Ovary (tissue), 9 donors: ENCODE data around the gene TEX48. TPM values are rescaled to one million over a fixed set of nuclear protein-coding genes. Genes with fewer than 3 reads are reported as not detected.

ENCODE experiments used
- DNase-seq, 5 donors: peaks; one replicate each; pipeline ENCODE4 v3.0.0-alpha.2; 2019 to 2020
- H3K27ac ChIP-seq, 2 donors: fragments of 200-600 bp; one replicate each; pipeline versions ENCODE4 v1.5.1 to v1.8.0; 2019 to 2022
- H3K27me3 ChIP-seq: fragments of 200-600 bp; one replicate; pipeline ENCODE4 v1.8.0; 2022
- H3K36me3 ChIP-seq: fragments of 200-600 bp; sonication (generic); one replicate; pipeline ENCODE4 v1.5.1; 2019
- H3K4me1 ChIP-seq: one replicate; pipeline ENCODE4 v1.8.1; 2013; ENCODE audit warnings: mild to moderate bottlenecking, moderate library complexity; ENCODE audit not compliant: insufficient read depth
- H3K4me3 ChIP-seq: fragments of 200-600 bp; sonication (generic); one replicate; pipeline ENCODE4 v1.5.1; 2017
- H3K9me3 ChIP-seq, 2 donors: fragments of 200-600 bp in 1 of 2; sonication (generic) in 1 of 2; one replicate each; pipeline versions ENCODE4 v1.5.1 to v1.8.1; 2013 to 2019; ENCODE audit warnings: mild to moderate bottlenecking in 1 of 2, moderate library complexity in 1 of 2
- EP300 ChIP-seq: sonication (generic); formaldehyde crosslinking; IDR thresholded peaks from one replicate; pipeline ENCODE4 v1.6.1; 2017; ENCODE audit warnings: antibody characterized with exemption
- POLR2A ChIP-seq: fragments of 450-650 bp; IDR thresholded peaks from one replicate; pipeline ENCODE4 v1.6.1; 2017; ENCODE audit warnings: antibody characterized with exemption, mild to moderate bottlenecking, moderate library complexity
- WGBS, 3 donors: extraction: QIAGEN DNeasy Blood & Tissue Kit in 1 of 3; methylation state at CpG; one replicate each; pipeline versions ENCODE4 v1.1.5 to v1.1.7; 2013 to 2017; 5-methylcytosine and 5-hydroxymethylcytosine counted together
- intact Hi-C, 4 donors: fragments of 100-400 bp; cut with DNase I; formaldehyde crosslinking; loops; one replicate each; pipeline versions ENCODE4 v1.11.0 to v1.15.1; 2022 to 2023
- polyA plus RNA-seq, 2 donors: library from polyadenylated mRNA; stranded (reverse); fragments of 200-250 nt in 1 of 2; fragments of 350-450 nt in 1 of 2; fragmentation: Illumina TruSeq in 1 of 2; extraction: RNeasy Lipid Tissue Mini Kit (QIAGEN cat#74804) in 1 of 2; gene quantifications; one replicate each; pipeline ENCODE4 v1.2.3, GENCODE V29; 2013 to 2014
- total RNA-seq, 7 donors: library from RNA; depleted of rRNA in 2 of 7; stranded (reverse); fragments of >200 nt in 2 of 7; fragmentation: NEBNext Ultra II Directional in 3 of 7; extraction: Animal tissue kit (Norgen Biotek cat#: 25700) in 3 of 7; gene quantifications; one replicate each; pipeline versions ENCODE4 v1.1.0 to v1.2.4, GENCODE V29; 2016 to 2023
- TF ChIP-seq, protein P1 (sequence below), 3 donors: fragments of 450-650 bp in 2 of 3; fragments of 200-600 bp in 1 of 3; IDR thresholded peaks; one replicate each; pipeline versions ENCODE4 v1.5.1 to v1.8.0; 2016 to 2022; ENCODE audit warnings: antibody characterized with exemption in 3 of 3, mild to moderate bottlenecking in 1 of 3
- donor health status: DM: no; HTN: no; CAD: no; lungs with moderate emphysema.
- donor health status: DM: no; HTN: no; CAD: no.
- donor health status: Bipolar disorder and iron deficiency.
- donor health status: DM: yes; HTN: yes; CAD: no.
- donor health status: DM: no; HTN: no; CAD: no.
- donor health status: DM: yes; HTN: yes; CAD: no.

The TEX48 gene
- total and polyA plus RNA-seq, 9 donors: not detected

DNA sequence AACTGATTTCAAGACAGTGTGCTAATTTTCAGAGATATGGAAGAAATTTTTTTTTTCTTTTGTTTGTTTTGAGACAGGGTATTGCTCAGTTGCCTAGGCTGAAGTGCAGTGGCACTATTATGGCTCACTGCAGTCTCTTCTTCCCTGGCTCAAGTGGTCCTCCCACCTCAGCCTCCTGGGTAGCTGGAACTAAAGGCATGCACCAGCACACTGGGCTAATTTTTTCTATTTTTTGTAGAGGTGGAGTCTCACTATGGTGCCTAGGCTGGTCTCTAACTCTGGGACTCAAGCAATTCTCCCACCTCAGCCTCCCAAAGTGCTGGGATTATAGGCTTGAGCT is 9.9 kb upstream of the TEX48 start:
- H3K27me3 ChIP-seq: no peaks in the 10 kb centered on the region
- TF ChIP-seq POLR2A (no peak), EP300 (no peak)
- TF ChIP-seq, protein P1, sequence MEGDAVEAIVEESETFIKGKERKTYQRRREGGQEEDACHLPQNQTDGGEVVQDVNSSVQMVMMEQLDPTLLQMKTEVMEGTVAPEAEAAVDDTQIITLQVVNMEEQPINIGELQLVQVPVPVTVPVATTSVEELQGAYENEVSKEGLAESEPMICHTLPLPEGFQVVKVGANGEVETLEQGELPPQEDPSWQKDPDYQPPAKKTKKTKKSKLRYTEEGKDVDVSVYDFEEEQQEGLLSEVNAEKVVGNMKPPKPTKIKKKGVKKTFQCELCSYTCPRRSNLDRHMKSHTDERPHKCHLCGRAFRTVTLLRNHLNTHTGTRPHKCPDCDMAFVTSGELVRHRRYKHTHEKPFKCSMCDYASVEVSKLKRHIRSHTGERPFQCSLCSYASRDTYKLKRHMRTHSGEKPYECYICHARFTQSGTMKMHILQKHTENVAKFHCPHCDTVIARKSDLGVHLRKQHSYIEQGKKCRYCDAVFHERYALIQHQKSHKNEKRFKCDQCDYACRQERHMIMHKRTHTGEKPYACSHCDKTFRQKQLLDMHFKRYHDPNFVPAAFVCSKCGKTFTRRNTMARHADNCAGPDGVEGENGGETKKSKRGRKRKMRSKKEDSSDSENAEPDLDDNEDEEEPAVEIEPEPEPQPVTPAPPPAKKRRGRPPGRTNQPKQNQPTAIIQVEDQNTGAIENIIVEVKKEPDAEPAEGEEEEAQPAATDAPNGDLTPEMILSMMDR (IDR thresholded peaks at IDR 0.05): no peak
- H3K4me3 ChIP-seq: no peak overlapping the region
- intact Hi-C loops: loop anchor here in 1 of 4 donors (10.0 kb wide), 1 partner anchor 63 kb away; no protein-coding TSS in a partner anchor
- H3K4me1 ChIP-seq: no peaks in the 10 kb centered on the region
- no peak overlapping the region for H3K27ac ChIP-seq
- DNase-seq: no peak
- no peaks in the 10 kb centered on the region for H3K36me3 ChIP-seq
- H3K9me3 ChIP-seq: no peaks in the 10 kb centered on the region

DNA sequence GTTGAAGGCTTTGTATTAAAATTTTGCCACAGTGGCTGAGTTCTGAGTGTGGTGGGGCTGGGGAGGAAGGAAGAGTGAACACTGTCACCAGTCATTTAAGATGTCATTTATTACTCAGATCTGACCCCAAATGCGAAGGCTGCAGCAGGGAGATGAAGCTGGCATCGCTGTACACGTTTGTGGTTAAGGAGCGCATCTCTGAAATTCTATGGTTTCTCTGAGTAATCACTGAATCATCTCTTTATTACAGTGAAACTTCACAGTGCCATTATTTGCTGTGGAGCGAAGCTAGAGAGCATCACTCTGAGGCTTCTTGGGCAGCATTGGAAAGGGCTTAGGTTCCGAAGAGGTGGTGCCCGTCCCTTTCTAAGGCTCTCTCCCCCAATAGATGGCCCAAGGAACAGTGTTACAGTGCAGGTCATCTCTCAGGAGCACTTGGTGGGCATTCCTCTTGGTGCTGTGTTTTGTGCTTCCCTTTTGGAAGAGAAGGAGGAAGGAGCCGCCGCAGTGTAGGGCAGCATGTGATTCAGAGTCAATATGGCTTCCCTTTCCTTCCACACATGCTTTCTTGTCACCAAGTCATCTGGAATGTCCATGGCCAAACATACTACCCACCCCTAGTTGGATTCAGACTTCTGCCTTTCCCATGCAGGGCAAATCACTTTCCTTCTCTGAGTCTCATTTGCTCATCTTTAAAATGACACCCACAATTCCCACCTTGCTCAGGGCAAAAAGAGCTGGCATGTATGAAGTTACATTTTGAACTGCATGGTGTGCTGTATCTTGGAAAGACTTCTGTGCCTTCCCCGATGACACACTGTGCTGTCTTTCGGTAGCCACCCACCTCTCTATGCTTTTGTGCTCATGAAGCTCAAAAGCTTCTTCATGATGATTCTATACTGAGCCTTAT is 9.3 kb upstream of the TEX48 start:
- no peaks in the 10 kb centered on the region for H3K9me3 ChIP-seq
- no peak overlapping the region for H3K27ac ChIP-seq
- no peaks in the 10 kb centered on the region for H3K4me1 ChIP-seq
- H3K27me3 ChIP-seq: no peaks in the 10 kb centered on the region
- no peak for TF ChIP-seq POLR2A
- no peak for TF ChIP-seq EP300
- TF ChIP-seq, protein P1 (IDR thresholded peaks at IDR 0.05): no peak
- H3K4me3 ChIP-seq: no peak overlapping the region
- intact Hi-C loops: loop anchor here in 1 of 4 donors (10.0 kb wide), 1 partner anchor 64 kb away; no protein-coding TSS in a partner anchor
- H3K36me3 ChIP-seq: no peaks in the 10 kb centered on the region
- DNase-seq: no peak
- 84 to 85% (median 85%) methylated on average over 11 of the region's 11 CpGs for WGBS, 3 donors

DNA sequence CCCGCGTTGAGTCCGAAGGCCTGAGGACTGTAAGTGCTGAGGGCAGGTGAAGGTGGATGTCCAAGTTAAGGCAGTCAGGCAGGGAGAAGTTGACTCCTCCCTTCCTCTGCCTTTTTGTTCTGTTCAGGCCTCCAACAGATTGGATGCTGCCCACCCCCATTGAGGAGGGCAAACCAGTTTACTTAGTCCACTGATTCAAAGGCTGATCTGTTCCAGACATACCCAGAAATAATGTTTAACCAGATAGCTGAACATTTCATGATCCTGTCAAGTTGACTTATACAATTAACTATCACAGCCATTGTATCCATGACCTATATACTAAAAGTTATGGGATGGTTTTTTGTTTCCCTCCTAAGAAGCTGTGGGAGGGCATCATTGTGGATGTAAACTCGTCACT is 8.3 kb upstream of the TEX48 start:
- intact Hi-C loops: loop anchor here in 1 of 4 donors (10.0 kb wide), 1 partner anchor 64 kb away; no protein-coding TSS in a partner anchor
- DNase-seq: no peak
- Histone ChIP-seq H3K9me3 (no peaks in the 10 kb centered on the region), H3K27ac (no peak overlapping the region), H3K27me3 (no peaks in the 10 kb centered on the region), H3K4me1 (no peaks in the 10 kb centered on the region), H3K4me3 (no peak overlapping the region), H3K36me3 (no peaks in the 10 kb centered on the region)
- 84 to 90% (median 90%) methylated on average over 4 of the region's 4 CpGs for WGBS, 3 donors
- TF ChIP-seq, protein P1 (IDR thresholded peaks at IDR 0.05): no peak
- TF ChIP-seq POLR2A: no peak
- no peak for TF ChIP-seq EP300

DNA sequence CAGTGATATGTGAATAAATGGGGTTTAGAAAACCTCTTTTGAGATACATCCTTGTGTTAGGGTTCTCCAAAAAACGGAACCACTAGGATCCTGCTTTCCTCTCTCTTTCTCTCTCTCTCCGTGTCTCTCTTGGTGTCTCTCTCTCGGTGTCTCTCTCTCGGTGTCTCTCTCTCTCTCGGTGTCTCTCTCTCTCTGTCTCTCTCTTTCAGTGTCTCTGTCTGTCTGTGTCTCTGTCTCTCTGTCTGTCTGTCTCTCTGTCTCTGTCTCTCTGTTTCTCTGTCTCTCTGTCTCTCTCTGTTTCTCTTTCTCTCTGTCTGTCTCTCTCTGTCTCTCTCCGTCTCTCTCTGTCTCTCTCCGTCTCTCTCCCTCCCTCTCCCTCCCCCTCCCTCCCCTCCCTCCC is 7.8 kb upstream of the TEX48 start:
- intact Hi-C loops: loop anchor here in 1 of 4 donors (10.0 kb wide), 1 partner anchor 65 kb away; no protein-coding TSS in a partner anchor

More for the DNA sequence above, 7.8 kb upstream of the TEX48 start:
- WGBS, 3 donors: 87 to 92% (median 87%) methylated on average over 7 of the region's 7 CpGs
- Histone ChIP-seq H3K36me3 (no peaks in the 10 kb centered on the region), H3K4me3 (no peak overlapping the region), H3K27ac (no peak overlapping the region), H3K4me1 (no peaks in the 10 kb centered on the region), H3K9me3 (no peaks in the 10 kb centered on the region), H3K27me3 (no peaks in the 10 kb centered on the region)
- TF ChIP-seq POLR2A (no peak), EP300 (no peak)
- TF ChIP-seq, protein P1 (IDR thresholded peaks at IDR 0.05): no peak
- no peak for DNase-seq
